CD4-positive, alpha-beta T cell treated with Interleukin-15 for 1 hour (primary cell): Measurements from ENCODE around the gene CARS2.
"Not testable (repeated sequence)": the region's sequence is repeated elsewhere in the genome, so short reads cannot be mapped to it uniquely, and the experiment has no call there.

ENCODE experiments used
- DNase-seq: peaks from one replicate; pipeline ENCODE4 v3.0.0-alpha.2; 2020

Gene CARS2

GRCh38 chr13:110705826-110706569 lies at the start of gene CARS2:
Gene CARS2, minus strand, starts transcription at chr13:110706116. Its CDS starts 23 bp downstream, at chr13:110706093.
- DNase-seq, result peak; percentile 96

- DNase-seq, result no peak
Measured at GRCh38 chr13:110748271-110748670, 42.4 kb upstream of the CARS2 start.

GRCh38 chr13:110746438-110746837 lies 40.5 kb upstream of the CARS2 start:
- DNase-seq, result no peak

- no peak for DNase-seq
Measured at GRCh38 chr13:110743687-110744086, 37.8 kb upstream of the CARS2 start.

- no peak for DNase-seq
Measured at GRCh38 chr13:110737555-110737954, 31.6 kb upstream of the CARS2 start.

GRCh38 chr13:110734561-110734960 lies 28.6 kb upstream of the CARS2 start:
- no peak for DNase-seq

- DNase-seq, result no peak
Measured at GRCh38 chr13:110731072-110731471, 25.2 kb upstream of the CARS2 start.

GRCh38 chr13:110726726-110727125 lies 20.8 kb upstream of the CARS2 start:
- peak; percentile 54 for DNase-seq

GRCh38 chr13:110726153-110726552 lies 20.2 kb upstream of the CARS2 start:
- not testable (repeated sequence) for DNase-seq

GRCh38 chr13:110723598-110723997 lies 17.7 kb upstream of the CARS2 start:
- DNase-seq, result no peak

- no peak for DNase-seq
Measured at GRCh38 chr13:110722971-110723370, 17.1 kb upstream of the CARS2 start.

- DNase-seq, result no peak
Measured at GRCh38 chr13:110719036-110719710, 13.3 kb upstream of the CARS2 start.

GRCh38 chr13:110716247-110716515 lies 10.3 kb upstream of the CARS2 start:
- DNase-seq, result no peak

GRCh38 chr13:110715395-110716246 lies 9.7 kb upstream of the CARS2 start:
- peak; percentile 99 for DNase-seq

GRCh38 chr13:110714797-110715394 lies 9.0 kb upstream of the CARS2 start:
- peak; percentile 44 for DNase-seq

GRCh38 chr13:110713981-110714796 lies 8.3 kb upstream of the CARS2 start:
- DNase-seq, result peak; percentile 84

- no peak for DNase-seq
Measured at GRCh38 chr13:110713642-110713952, 7.7 kb upstream of the CARS2 start, which contains the start of gene ING1. Gene ING1, plus strand, starts transcription at chr13:110713700. Its CDS starts 450 bp downstream, at chr13:110714150.

- peak; percentile 100 for DNase-seq
Measured at GRCh38 chr13:110712849-110713641, 7.1 kb upstream of the CARS2 start.

GRCh38 chr13:110712081-110712848 lies 6.3 kb upstream of the CARS2 start:
- DNase-seq, result peak; percentile 85

GRCh38 chr13:110706570-110707372 lies 855 bp upstream of the CARS2 start:
- no peak for DNase-seq
